Fibroblast of the conjunctiva (primary cell): Measurements from ENCODE around the gene MAP3K9.

Source experiments
- DNase-seq: peaks from one replicate; pipeline ENCODE4 v3.0.0-alpha.2; 2010; ENCODE audit warnings: low read depth

Gene MAP3K9

GRCh38 chr14:70785556-70785955, 23.8 kb downstream of the MAP3K9 start:
- DNase-seq: no peak

- no peak for DNase-seq
These were observed 24.4 kb downstream of the MAP3K9 start for GRCh38 chr14:70784886-70785285.

- DNase-seq: no peak
These were observed 27.0 kb downstream of the MAP3K9 start for GRCh38 chr14:70782361-70782760.

- DNase-seq: no peak
These were observed 28.8 kb downstream of the MAP3K9 start for GRCh38 chr14:70780396-70781075.

GRCh38 chr14:70779667-70780066, 29.6 kb downstream of the MAP3K9 start:
- DNase-seq: no peak

GRCh38 chr14:70776197-70776596, 33.1 kb downstream of the MAP3K9 start:
- no peak for DNase-seq

GRCh38 chr14:70773182-70773862, 36.0 kb downstream of the MAP3K9 start:
- DNase-seq: no peak

GRCh38 chr14:70771781-70772212, 37.5 kb downstream of the MAP3K9 start:
- DNase-seq: no peak

GRCh38 chr14:70770490-70770889, 38.8 kb downstream of the MAP3K9 start:
- no peak for DNase-seq

GRCh38 chr14:70759398-70759797, 49.9 kb downstream of the MAP3K9 start:
- no peak for DNase-seq

GRCh38 chr14:70755655-70756054, 53.7 kb downstream of the MAP3K9 start:
- no peak for DNase-seq

GRCh38 chr14:70754991-70755390, 54.3 kb downstream of the MAP3K9 start:
- DNase-seq: no peak

- no peak for DNase-seq
These were observed 55.8 kb downstream of the MAP3K9 start for GRCh38 chr14:70753518-70753953.

- DNase-seq: no peak
These were observed 60.9 kb downstream of the MAP3K9 start for GRCh38 chr14:70748422-70748821.

- DNase-seq: no peak
These were observed 64.7 kb downstream of the MAP3K9 start for GRCh38 chr14:70744641-70745040.

- no peak for DNase-seq
These were observed 67.0 kb downstream of the MAP3K9 start for GRCh38 chr14:70742316-70742715.

GRCh38 chr14:70741482-70741881, 67.8 kb downstream of the MAP3K9 start:
- DNase-seq: no peak

- DNase-seq: no peak
These were observed 74.3 kb downstream of the MAP3K9 start for GRCh38 chr14:70735043-70735442.

GRCh38 chr14:70731447-70732239, 77.7 kb downstream of the MAP3K9 start:
- no peak for DNase-seq

GRCh38 chr14:70730393-70730792, 78.9 kb downstream of the MAP3K9 start:
- DNase-seq: no peak

- no peak for DNase-seq
These were observed 82.5 kb downstream of the MAP3K9 start for GRCh38 chr14:70726651-70727375.

GRCh38 chr14:70724944-70725343, 84.4 kb downstream of the MAP3K9 start:
- no peak for DNase-seq
